Measurements from ENCODE around the gene RBM45. TPM values are rescaled to one million over a fixed set of nuclear protein-coding genes. Genes with fewer than 3 reads are reported as not detected.
"Not testable (repeated sequence)": the region's sequence is repeated elsewhere in the genome, so short reads cannot be mapped to it uniquely, and the experiment has no call there.

Gene RBM45
- polyA plus RNA-seq, 4 donors, result 17.3 to 27.7 (median 23.3) TPM

GRCh38 chr2:178105566-178105965 lies 6.7 kb upstream of the RBM45 start:
- no peak for DNase-seq (ENCODE audit: low read depth in 4 of 4, low spot score in 2 of 4)

- DNase-seq (ENCODE audit: low read depth in 4 of 4, low spot score in 2 of 4), result no peak
These were observed 6.2 kb upstream of the RBM45 start for GRCh38 chr2:178106053-178106452.

GRCh38 chr2:178108176-178108575 lies 4.1 kb upstream of the RBM45 start:
- no peak for DNase-seq (ENCODE audit: low read depth in 4 of 4, low spot score in 2 of 4)

GRCh38 chr2:178109813-178110212 lies 2.4 kb upstream of the RBM45 start:
- no peak for DNase-seq (ENCODE audit: low read depth in 4 of 4, low spot score in 2 of 4)

- DNase-seq (ENCODE audit: low read depth in 4 of 4, low spot score in 2 of 4), result no peak
These were observed 1.6 kb upstream of the RBM45 start for GRCh38 chr2:178110681-178111080.

- no peak for DNase-seq (ENCODE audit: low read depth in 4 of 4, low spot score in 2 of 4)
These were observed 494 bp upstream of the RBM45 start for GRCh38 chr2:178111743-178112142.

- no peak for DNase-seq (ENCODE audit: low read depth in 4 of 4, low spot score in 2 of 4)
These were observed 2.2 kb downstream of the RBM45 start for GRCh38 chr2:178114462-178114861.

GRCh38 chr2:178115271-178115670 lies 3.0 kb downstream of the RBM45 start:
- DNase-seq (ENCODE audit: low read depth in 4 of 4, low spot score in 2 of 4), result no peak

GRCh38 chr2:178117725-178118124 lies 5.5 kb downstream of the RBM45 start:
- no peak for DNase-seq (ENCODE audit: low read depth in 4 of 4, low spot score in 2 of 4)

- no peak for DNase-seq (ENCODE audit: low read depth in 4 of 4, low spot score in 2 of 4)
These were observed 7.1 kb downstream of the RBM45 start for GRCh38 chr2:178119179-178119922.

- DNase-seq (ENCODE audit: low read depth in 4 of 4, low spot score in 2 of 4), result no peak
These were observed 10.9 kb downstream of the RBM45 start for GRCh38 chr2:178123163-178123562.

- DNase-seq (ENCODE audit: low read depth in 4 of 4, low spot score in 2 of 4), result no peak
These were observed 12.9 kb downstream of the RBM45 start for GRCh38 chr2:178125125-178125524.

- DNase-seq (ENCODE audit: low read depth in 4 of 4, low spot score in 2 of 4), result no peak
These were observed 13.6 kb downstream of the RBM45 start for GRCh38 chr2:178125862-178126261.

- no peak for DNase-seq (ENCODE audit: low read depth in 4 of 4, low spot score in 2 of 4)
These were observed 16.8 kb downstream of the RBM45 start for GRCh38 chr2:178128836-178129630.

GRCh38 chr2:178136321-178137025 lies 24.2 kb downstream of the RBM45 start:
- no peak for DNase-seq (ENCODE audit: low read depth in 4 of 4, low spot score in 2 of 4)

GRCh38 chr2:178142274-178143065 lies 30.2 kb downstream of the RBM45 start:
- DNase-seq (ENCODE audit: low read depth in 4 of 4, low spot score in 2 of 4), result peak in 1 of 4 donors; percentile 45

- no peak for DNase-seq (ENCODE audit: low read depth in 4 of 4, low spot score in 2 of 4)
These were observed 31.2 kb downstream of the RBM45 start for GRCh38 chr2:178143481-178143880.

GRCh38 chr2:178152033-178152432 lies 39.8 kb downstream of the RBM45 start:
- DNase-seq (ENCODE audit: low read depth in 4 of 4, low spot score in 2 of 4), result no peak

GRCh38 chr2:178152542-178152941 lies 40.3 kb downstream of the RBM45 start:
- no peak for DNase-seq (ENCODE audit: low read depth in 4 of 4, low spot score in 2 of 4)

GRCh38 chr2:178152977-178153376 lies 40.7 kb downstream of the RBM45 start:
- no peak for DNase-seq (ENCODE audit: low read depth in 4 of 4, low spot score in 2 of 4)

GRCh38 chr2:178153878-178154277 lies 41.6 kb downstream of the RBM45 start:
- DNase-seq (ENCODE audit: low read depth in 4 of 4, low spot score in 2 of 4), result not testable (repeated sequence)

All from left renal cortex interstitium (tissue), 4 donors.